22Rv1 (cell line): ENCODE data around the gene BIN1.

ENCODE experiments used
- CTCF ChIP-seq: fragments of 450-650 bp; IDR thresholded peaks from 2 replicates; pipeline ENCODE4 v1.5.1; 2017; ENCODE audit warnings: mild to moderate bottlenecking
- ZFX ChIP-seq: fragments of 450-650 bp; IDR thresholded peaks from 2 replicates; pipeline ENCODE4 v1.6.1; 2017; ENCODE audit warnings: antibody characterized with exemption, borderline replicate concordance

GRCh38 chr2:127063701-127064590 is 43.0 kb downstream of the BIN1 start:
- TF ChIP-seq CTCF (no peak), ZFX (no peak)
